ENCODE results near the gene ACSL5.
"Not testable (repeated sequence)": the region's sequence is repeated elsewhere in the genome, so short reads cannot be mapped to it uniquely, and the experiment has no call there.

ACSL5 gene

GRCh38 chr10:112351146-112351545, 22.8 kb upstream of the ACSL5 start:
- no peak for DNase-seq (ENCODE audit: low read depth in 2 of 2)

DNA sequence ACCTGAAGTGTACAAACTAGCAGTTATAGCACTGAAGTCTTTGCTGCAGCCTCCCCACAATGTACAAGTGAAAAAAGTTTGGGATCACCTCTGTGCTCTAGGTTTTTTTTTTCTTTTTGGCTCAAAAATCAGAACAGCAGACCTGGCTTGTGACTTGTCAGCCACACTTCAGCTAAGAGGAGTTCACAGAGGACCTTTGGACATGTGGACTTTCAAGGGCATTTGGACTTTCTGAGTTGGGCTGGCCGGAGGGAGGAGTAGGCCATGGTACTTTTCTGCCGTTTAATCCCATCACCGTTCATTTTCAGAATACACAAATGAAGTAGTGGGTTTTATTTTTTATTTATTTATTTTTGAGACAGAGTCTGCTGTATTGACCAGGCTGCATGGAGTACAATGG, 21.9 kb upstream of the ACSL5 start:
- DNase-seq (ENCODE audit: low read depth in 2 of 2), result no peak

GRCh38 chr10:112353046-112353445, 20.9 kb upstream of the ACSL5 start:
- no peak for DNase-seq (ENCODE audit: low read depth in 2 of 2)

DNA sequence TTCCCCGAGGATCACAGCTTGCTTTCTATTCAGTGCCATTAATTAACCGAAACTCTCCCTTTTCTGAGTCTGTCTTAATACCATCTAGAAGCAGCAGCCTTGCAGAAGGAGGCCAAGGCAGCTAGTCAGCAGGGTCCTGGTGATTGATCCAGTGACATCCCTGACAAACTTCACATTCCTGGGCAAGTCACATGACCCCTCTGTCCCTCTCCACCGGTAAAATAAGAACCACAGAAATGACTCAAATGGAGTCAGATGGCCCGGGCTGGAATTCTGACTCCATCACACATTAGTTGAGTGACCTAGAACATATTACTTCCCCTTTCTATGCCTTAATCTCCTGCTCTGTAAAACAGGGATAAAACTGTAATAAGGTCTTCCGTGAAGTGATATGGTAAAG, 17.2 kb upstream of the ACSL5 start:
- no peak for DNase-seq (ENCODE audit: low read depth in 2 of 2)

- DNase-seq (ENCODE audit: low read depth in 2 of 2), result no peak
Measured at GRCh38 chr10:112359606-112360307, 14.2 kb upstream of the ACSL5 start.

DNA sequence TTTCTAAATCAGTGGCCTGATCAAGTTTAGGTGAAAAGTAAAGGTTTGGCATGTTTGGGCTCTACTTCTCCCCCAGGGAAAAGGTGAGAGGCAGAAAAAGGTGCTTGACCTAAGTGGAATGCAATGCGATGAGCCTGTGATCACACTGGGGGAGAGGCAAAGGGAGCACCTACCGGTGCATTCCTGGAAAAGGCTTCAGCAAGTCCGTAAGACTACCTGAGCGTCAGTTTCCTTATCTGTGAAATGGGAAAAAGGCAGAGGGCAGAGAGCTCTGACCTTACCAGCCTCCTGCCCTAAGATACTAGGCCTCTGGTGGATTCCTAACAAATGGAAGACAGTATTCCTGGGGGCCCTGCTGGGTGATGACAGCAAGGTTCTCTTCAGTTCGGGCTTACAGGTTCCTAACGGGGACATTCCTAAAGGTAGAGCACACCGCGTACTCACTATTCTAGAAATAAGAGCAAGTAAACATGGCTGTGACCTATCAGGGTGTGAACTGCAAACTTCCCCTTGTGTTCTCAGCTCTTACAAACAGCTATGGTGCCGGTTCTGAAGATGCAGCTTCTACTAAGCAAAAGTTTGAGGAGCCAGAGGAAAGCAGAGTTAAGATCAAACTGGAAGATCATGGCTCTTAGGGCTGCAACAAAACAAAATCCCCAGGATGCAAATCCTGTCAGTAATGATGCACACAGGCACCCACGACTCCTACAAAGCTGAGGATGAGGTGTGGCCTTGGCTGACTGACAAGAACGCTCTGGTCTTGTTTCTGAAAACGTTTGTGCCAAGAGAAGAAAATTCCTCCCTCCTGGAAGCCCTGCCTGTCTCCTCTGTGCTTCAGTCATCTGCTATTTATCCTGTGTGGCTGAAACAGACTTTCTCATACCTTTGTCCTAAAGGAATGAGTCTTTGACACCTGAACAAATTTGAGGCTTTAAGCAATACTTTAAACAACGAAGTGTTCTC, 13.3 kb upstream of the ACSL5 start:
- DNase-seq (ENCODE audit: low read depth in 2 of 2), result no peak

- DNase-seq (ENCODE audit: low read depth in 2 of 2), result no peak
Measured at GRCh38 chr10:112361951-112362751, 11.8 kb upstream of the ACSL5 start.

- DNase-seq (ENCODE audit: low read depth in 2 of 2), result no peak
Measured at GRCh38 chr10:112362833-112363232, 11.1 kb upstream of the ACSL5 start.

DNA sequence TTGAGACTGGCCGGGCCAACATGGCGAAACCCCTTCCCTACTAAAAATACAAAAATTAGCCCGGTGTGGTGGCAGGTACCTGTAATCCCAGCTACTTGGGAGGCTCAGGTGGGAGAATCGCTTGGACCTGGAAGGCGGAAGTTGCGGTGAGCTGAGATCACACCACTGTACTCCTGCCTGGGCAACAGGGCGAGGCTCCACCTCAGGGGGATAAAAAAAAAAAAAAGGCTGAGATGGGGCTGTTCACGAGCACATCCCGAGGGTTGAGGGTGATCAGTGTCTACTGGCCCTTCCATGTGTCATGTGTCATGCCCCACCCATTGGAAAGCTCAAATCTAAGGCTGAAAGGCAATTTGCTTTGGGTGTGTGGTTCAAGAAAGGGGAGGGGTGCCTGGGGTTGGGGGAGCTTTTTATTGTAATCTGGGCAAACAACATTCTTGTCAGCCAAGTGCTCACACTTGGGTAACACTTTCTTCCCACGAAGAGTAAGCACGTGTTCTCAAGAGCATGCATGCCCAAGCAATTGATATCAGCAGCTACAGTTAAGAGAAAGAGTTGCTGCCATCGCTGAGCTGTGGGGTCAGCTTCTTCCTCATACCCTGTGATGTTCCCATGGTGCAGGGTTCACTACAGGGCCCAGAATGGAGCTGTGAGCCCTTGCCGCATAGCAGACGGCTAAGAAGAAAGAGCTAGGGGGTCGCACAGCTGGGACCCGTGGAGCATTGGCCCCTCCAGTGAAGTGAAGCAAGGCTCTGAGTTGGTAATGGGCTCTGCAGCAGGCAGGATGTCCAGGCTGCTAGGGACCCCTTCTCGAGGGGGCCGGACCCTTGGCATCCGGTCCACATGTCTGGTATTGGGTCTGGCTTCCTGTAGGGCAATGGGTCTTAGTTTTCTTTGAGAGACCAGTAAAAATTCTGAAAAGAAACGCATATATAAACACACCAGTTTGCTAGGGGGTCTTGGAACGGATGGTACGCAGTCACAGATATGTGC, 9.9 kb upstream of the ACSL5 start:
- DNase-seq (ENCODE audit: low read depth in 2 of 2), result no peak

- no peak for DNase-seq (ENCODE audit: low read depth in 2 of 2)
Measured at GRCh38 chr10:112365014-112365432, 8.9 kb upstream of the ACSL5 start.

DNA sequence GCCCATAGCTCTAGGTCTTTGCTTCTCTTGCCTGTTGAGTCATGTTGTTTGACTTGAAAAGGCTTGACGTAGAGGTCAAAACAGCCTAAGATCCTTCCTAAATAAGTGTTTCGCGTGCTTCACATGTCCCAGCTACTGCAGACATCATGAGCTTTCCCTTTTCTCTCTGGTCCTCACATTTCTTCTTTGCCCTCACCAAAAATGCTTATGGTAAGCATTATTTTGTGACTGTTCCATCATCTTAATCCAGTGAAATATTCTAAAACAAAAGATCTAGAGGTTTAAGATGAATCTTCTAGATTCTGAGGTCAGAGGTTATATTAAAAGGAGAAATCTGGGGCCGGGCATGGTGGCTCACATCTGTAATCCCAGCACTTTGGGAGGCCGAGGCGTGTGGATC, 8.5 kb upstream of the ACSL5 start:
- DNase-seq (ENCODE audit: low read depth in 2 of 2), result no peak

GRCh38 chr10:112366992-112367391, 6.9 kb upstream of the ACSL5 start:
- no peak for DNase-seq (ENCODE audit: low read depth in 2 of 2)

GRCh38 chr10:112367516-112367915, 6.4 kb upstream of the ACSL5 start:
- no peak for DNase-seq (ENCODE audit: low read depth in 2 of 2)

DNA sequence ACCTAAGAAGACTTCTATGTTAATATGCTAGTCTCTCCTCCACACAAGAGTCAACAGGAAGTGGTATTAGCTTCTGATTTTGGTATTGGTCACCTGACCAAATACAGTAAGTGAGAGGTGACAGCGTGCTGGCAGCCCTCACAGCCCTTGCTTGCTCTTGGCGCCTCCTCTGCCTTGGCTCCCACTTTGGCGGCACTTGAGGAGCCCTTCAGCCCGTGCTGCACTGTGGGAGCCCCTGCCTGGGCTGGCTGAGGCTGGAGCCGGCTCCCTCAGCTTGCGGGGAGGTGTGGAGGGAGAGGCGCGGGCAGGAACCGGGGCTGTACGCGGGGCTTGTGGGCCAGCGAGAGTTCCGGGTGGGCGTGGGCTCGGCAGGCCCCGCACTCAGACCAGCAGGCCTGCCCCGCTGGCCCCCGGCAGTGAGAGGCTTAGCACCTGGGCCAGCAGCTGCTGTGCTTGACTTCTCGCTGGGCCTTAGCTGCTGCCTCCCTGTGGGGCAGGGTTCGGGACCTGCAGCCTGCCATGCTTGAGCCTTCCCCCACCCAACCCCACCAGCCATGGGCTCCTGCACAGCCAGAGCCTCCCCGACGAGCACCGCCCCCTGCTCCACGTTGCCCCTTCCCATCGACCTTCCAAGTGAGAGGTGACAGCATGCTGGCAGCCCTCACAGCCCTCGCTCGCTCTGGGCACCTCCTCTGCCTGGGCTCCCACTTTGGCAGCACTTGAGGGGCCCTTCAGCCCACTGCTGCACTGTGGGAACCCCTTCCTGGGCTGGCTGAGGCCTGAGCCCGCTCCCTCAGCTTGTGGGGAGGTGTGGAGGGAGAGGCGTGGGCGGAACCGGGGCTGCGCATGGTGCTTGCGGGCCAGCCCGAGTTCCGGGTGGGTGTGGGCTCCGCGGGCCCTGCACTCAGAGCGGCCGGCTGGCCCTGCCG, 4.2 kb upstream of the ACSL5 start:
- no peak for DNase-seq (ENCODE audit: low read depth in 2 of 2)

DNA sequence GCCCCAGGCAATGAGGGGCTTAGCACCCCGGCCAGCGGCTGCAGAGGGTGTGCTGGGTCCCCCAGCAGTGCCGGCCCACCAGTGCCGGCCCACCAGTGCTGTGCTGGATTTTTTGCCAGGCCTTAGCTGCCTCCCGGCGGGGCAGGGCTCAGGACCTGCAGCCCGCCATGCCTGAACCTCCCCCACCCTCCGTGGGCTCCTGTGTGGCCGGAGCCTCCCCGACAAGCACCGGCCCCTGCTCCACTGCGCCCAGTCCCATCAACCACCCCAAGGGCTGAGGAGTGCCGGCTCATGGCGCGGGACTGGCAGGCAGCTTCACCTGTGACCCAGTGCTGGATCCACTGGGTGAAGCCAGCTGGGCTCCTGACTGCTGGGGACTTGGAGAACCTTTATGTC, 3.5 kb upstream of the ACSL5 start:
- DNase-seq (ENCODE audit: low read depth in 2 of 2), result no peak

DNA sequence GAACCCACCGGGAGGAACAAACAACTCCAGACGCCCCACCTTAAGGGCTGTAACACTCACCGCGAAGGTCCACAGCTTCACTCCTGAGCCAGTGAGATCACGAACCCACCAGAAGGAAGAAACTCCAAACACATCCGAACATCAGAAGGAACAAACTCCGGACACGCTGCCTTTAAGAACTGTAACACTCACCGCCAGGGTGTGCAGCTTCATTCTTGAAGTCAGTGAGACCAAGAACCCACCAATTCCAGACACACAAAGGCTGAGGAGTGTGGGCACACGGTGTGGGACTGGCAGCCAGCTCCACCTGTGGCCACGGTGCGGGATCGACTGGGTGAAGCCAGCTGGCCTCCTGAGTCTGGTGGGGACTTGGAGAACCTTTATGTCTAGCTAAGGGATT, 2.6 kb upstream of the ACSL5 start:
- DNase-seq (ENCODE audit: low read depth in 2 of 2), result not testable (repeated sequence)

- DNase-seq (ENCODE audit: low read depth in 2 of 2), result not testable (repeated sequence)
Measured at GRCh38 chr10:112372182-112372810, 1.6 kb upstream of the ACSL5 start.

GRCh38 chr10:112374724-112375541, 1.0 kb downstream of the ACSL5 start:
- DNase-seq (ENCODE audit: low read depth in 2 of 2), result no peak

Measured in stimulated activated CD8-positive, alpha-beta memory T cell treated with anti-CD3 and anti-CD28 coated beads, Interleukin-15, amount 100 ng/mL, for 4 hours (primary cell).